Neural cell (in vitro differentiated cells): ENCODE measurements around the gene ADAMTS18. TPM values are rescaled to one million over a fixed set of nuclear protein-coding genes. Genes with fewer than 3 reads are reported as not detected.
"Not testable (repeated sequence)": the region's sequence is repeated elsewhere in the genome, so short reads cannot be mapped to it uniquely, and the experiment has no call there.

Experiments used
- H2AFZ ChIP-seq: fragments of 200-600, 300-800 bp; sonication (generic), shearing (Covaris generic); 2 replicates; pipeline ENCODE4 v1.6.0; 2014; ENCODE audit warnings: low read depth, mild to moderate bottlenecking, antibody characterized with exemption, low read length, moderate library complexity
- H3F3A ChIP-seq: fragments of 200-600 bp; shearing (Covaris generic); 2 replicates; pipeline ENCODE4 v1.6.1; 2016; ENCODE audit warnings: mild to moderate bottlenecking, moderate library complexity, mixed read lengths, antibody characterized with exemption, low read length; ENCODE audit not compliant: insufficient read depth, poor library complexity, severe bottlenecking
- H3K27ac ChIP-seq: fragments of 200-600, 300-800 bp; sonication (generic), shearing (Covaris generic); 2 replicates; pipeline ENCODE4 v1.5.1; 2014; ENCODE audit warnings: mild to moderate bottlenecking, low read length, moderate library complexity
- H3K27me3 ChIP-seq: fragments of 300-800, 200-600 bp; sonication (generic), shearing (Covaris generic); 2 replicates; pipeline ENCODE4 v1.6.0; 2014; ENCODE audit warnings: mild to moderate bottlenecking, low read depth, low read length, moderate library complexity; ENCODE audit not compliant: insufficient read depth
- H3K36me3 ChIP-seq: fragments of 300-800, 200-600 bp; sonication (generic), shearing (Covaris generic); 2 replicates; pipeline ENCODE4 v1.5.1; 2014; ENCODE audit warnings: mild to moderate bottlenecking, antibody characterized with exemption, low read length, moderate library complexity; ENCODE audit not compliant: insufficient read depth
- H3K4me2 ChIP-seq: fragments of 300-800, 200-600 bp; sonication (generic), shearing (Covaris generic); 2 replicates; pipeline ENCODE4 v1.6.0; 2014; ENCODE audit warnings: mild to moderate bottlenecking, low read length
- H3K4me3 ChIP-seq: fragments of 300-800, 200-600 bp; sonication (generic), shearing (Covaris generic); 2 replicates; pipeline ENCODE4 v1.5.1; 2014; ENCODE audit warnings: mild to moderate bottlenecking, low read length, moderate library complexity
- H3K79me2 ChIP-seq: fragments of 200-600 bp; shearing (Covaris generic); replicated peaks from 2 replicates; pipeline ENCODE4 v1.6.0; 2014; ENCODE audit warnings: mild to moderate bottlenecking, low read length, moderate library complexity; ENCODE audit not compliant: insufficient read depth
- H3K9ac ChIP-seq: fragments of 300-800, 200-600 bp; sonication (generic), shearing (Covaris generic); 2 replicates; pipeline ENCODE4 v1.6.1; 2016; ENCODE audit warnings: mild to moderate bottlenecking, low read length, mixed read lengths
- H3K9me2 ChIP-seq: fragments of 200-600 bp; shearing (Covaris generic); 2 replicates; pipeline ENCODE4 v1.6.1; 2016; ENCODE audit warnings: mild to moderate bottlenecking, low read length, mixed read lengths; ENCODE audit not compliant: insufficient read depth
- H3K9me3 ChIP-seq: fragments of 200-600, 300-800 bp; sonication (generic), shearing (Covaris generic); 2 replicates; pipeline ENCODE4 v1.6.1; 2016; ENCODE audit warnings: mild to moderate bottlenecking, mixed run types, low read length, moderate library complexity, mixed read lengths
- H4K20me1 ChIP-seq: fragments of 200-600 bp; shearing (Covaris generic); 2 replicates; pipeline ENCODE4 v1.6.1; 2016; ENCODE audit warnings: mild to moderate bottlenecking, mixed run types; ENCODE audit not compliant: insufficient read depth
- CTCF ChIP-seq: fragments of 450-650 bp; IDR thresholded peaks from 2 replicates; pipeline ENCODE4 v1.5.1; 2014; ENCODE audit warnings: antibody characterized with exemption, mild to moderate bottlenecking, moderate library complexity; ENCODE audit not compliant: poor library complexity, severe bottlenecking
- EP300 ChIP-seq: fragments of 450-650 bp; conservative IDR thresholded peaks from 2 replicates; pipeline ENCODE4 v1.6.1; 2014; ENCODE audit warnings: antibody characterized with exemption, mild to moderate bottlenecking, moderate library complexity; ENCODE audit not compliant: poor library complexity, severe bottlenecking
- EZH2 ChIP-seq: fragments of 200-600, 300-800 bp; shearing (Covaris generic), sonication (generic); IDR thresholded peaks from 2 replicates; pipeline ENCODE4 v1.6.1; 2014; ENCODE audit warnings: antibody characterized with exemption, low read length, borderline replicate concordance, mild to moderate bottlenecking; ENCODE audit not compliant: insufficient read depth, poor library complexity, severe bottlenecking
- MXI1 ChIP-seq: fragments of 450-650 bp; conservative IDR thresholded peaks from 2 replicates; pipeline ENCODE4 v1.6.1; 2014; ENCODE audit warnings: antibody characterized with exemption, mild to moderate bottlenecking; ENCODE audit not compliant: poor library complexity, severe bottlenecking
- POLR2AphosphoS5 ChIP-seq: IDR thresholded peaks from 2 replicates; pipeline ENCODE4 v1.6.1; 2012
- RAD21 ChIP-seq: fragments of 450-650 bp; conservative IDR thresholded peaks from 2 replicates; pipeline ENCODE4 v1.6.1; 2014; ENCODE audit warnings: antibody characterized with exemption, mild to moderate bottlenecking, moderate library complexity
- REST ChIP-seq: IDR thresholded peaks from 2 replicates; pipeline ENCODE4 v1.6.1; 2012; ENCODE audit warnings: borderline replicate concordance
- SMC3 ChIP-seq: fragments of 450-650 bp; conservative IDR thresholded peaks from 2 replicates; pipeline ENCODE4 v1.6.1; 2014; ENCODE audit warnings: antibody characterized with exemption, mild to moderate bottlenecking, moderate library complexity; ENCODE audit not compliant: poor library complexity
- TAF1 ChIP-seq: IDR thresholded peaks from 2 replicates; pipeline ENCODE4 v1.6.1; 2012; ENCODE audit warnings: low read depth
- polyA plus RNA-seq: library from polyadenylated mRNA; depleted of rRNA; stranded (reverse); fragments of >200 nt; gene quantifications from 2 replicates; pipeline ENCODE4 v1.2.3, GENCODE V29; 2014

ADAMTS18 gene
- polyA plus RNA-seq, 1 donor from 2014 or later, result 1.3 TPM

DNA sequence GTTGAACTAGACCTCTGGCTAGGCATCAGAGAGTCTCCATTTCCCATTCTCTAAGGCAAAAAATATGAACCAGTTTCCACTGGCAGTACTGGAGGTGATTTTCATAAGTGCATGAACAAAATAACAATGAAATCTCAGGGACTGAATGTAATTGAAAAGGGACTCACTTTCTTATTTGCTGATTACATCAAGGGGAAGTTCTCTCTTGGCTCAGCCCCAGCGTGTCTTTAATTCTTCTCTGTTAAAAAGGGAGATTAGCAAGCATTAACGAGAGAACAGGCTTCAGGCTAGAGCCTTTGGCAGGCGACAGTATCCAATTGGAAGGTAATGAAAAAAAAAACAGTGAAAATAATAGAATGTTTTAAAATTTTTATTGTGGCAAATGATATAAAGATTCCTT lies 34.0 kb upstream of the ADAMTS18 start:
- TF ChIP-seq SMC3, result no peak
- TF ChIP-seq EZH2, result no peak
- TF ChIP-seq RAD21, result no peak
- no peak for TF ChIP-seq CTCF
- TF ChIP-seq REST, result no peak
- TF ChIP-seq EP300, result no peak
- TF ChIP-seq POLR2AphosphoS5, result no peak
- no peak for TF ChIP-seq MXI1
- TF ChIP-seq TAF1, result no peak
- Histone ChIP-seq H3K27ac (no peak overlapping the region), H3K4me2 (no peak overlapping the region), H3K9me3 (no peaks in the 10 kb centered on the region), H3K4me3 (no peak overlapping the region), H3K9ac (no peak overlapping the region), H3K36me3 (no peaks in the 10 kb centered on the region), H2AFZ (no peak overlapping the region), H3F3A (no peaks in the 10 kb centered on the region), H3K27me3 (no peaks in the 10 kb centered on the region), H4K20me1 (no peaks in the 10 kb centered on the region), H3K9me2 (no peaks in the 10 kb centered on the region), H3K79me2 (no peaks in the 10 kb centered on the region)

GRCh38 chr16:77467821-77468335 lies 33.0 kb upstream of the ADAMTS18 start:
- H3K9me3 ChIP-seq, result no peaks in the 10 kb centered on the region
- no peak overlapping the region for H3K9ac ChIP-seq
- no peaks in the 10 kb centered on the region for H3K79me2 ChIP-seq
- no peak overlapping the region for H3K4me2 ChIP-seq
- H2AFZ ChIP-seq, result no peak overlapping the region
- no peak overlapping the region for H3K27ac ChIP-seq
- no peak overlapping the region for H3K4me3 ChIP-seq
- no peaks in the 10 kb centered on the region for H3F3A ChIP-seq
- H3K36me3 ChIP-seq, result no peaks in the 10 kb centered on the region
- H4K20me1 ChIP-seq, result no peaks in the 10 kb centered on the region
- H3K9me2 ChIP-seq, result no peaks in the 10 kb centered on the region
- TF ChIP-seq POLR2AphosphoS5 (no peak), EZH2 (no peak), REST (no peak), RAD21 (no peak), TAF1 (no peak), EP300 (no peak), MXI1 (no peak), SMC3 (no peak), CTCF (no peak)
- H3K27me3 ChIP-seq, result no peaks in the 10 kb centered on the region

DNA sequence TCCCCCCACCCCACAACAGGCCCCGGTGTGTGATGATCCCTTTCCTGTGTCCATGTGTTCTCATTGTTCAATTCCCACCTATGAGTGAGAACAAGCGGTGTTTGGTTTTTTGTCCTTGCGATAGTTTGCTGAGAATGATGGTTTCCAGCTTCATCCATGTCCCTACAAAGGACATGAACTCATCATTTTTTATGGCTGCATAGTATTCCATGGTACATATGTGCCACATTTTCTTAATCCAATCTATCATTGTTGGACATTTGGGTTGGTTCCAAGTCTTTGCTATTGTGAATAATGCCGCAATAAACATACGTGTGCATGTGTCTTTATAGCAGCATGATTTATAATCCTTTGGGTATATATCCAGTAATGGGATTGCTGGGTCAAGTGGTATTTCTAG lies 28.8 kb upstream of the ADAMTS18 start:
- H3K9me3 ChIP-seq, H3K9me2 ChIP-seq, H3K79me2 ChIP-seq, H3F3A ChIP-seq, H3K27ac ChIP-seq, H3K4me3 ChIP-seq, H3K4me2 ChIP-seq, H3K36me3 ChIP-seq, H3K9ac ChIP-seq, H4K20me1 ChIP-seq, H2AFZ ChIP-seq, H3K27me3 ChIP-seq: not testable (repeated sequence)
